ELR (cell line): Measurements from ENCODE around the gene LRP5.
A peak's percentile ranks its signal among the peaks of the same experiment; 100 is the strongest.
"Not testable (repeated sequence)": the region's sequence is repeated elsewhere in the genome, so short reads cannot be mapped to it uniquely, and the experiment has no call there.

ENCODE experiments used
- DNase-seq: peaks from one replicate; pipeline ENCODE4 v3.0.0-alpha.2; 2015; ENCODE audit warnings: low read depth

LRP5 gene

GRCh38 chr11:68469642-68470041, 157.3 kb downstream of the LRP5 start:
- no peak for DNase-seq

GRCh38 chr11:68470304-68470811, 158.0 kb downstream of the LRP5 start:
- no peak for DNase-seq

GRCh38 chr11:68471360-68472340, 159.3 kb downstream of the LRP5 start:
- peak; percentile 48 for DNase-seq

GRCh38 chr11:68472778-68473177, 160.4 kb downstream of the LRP5 start:
- no peak for DNase-seq

DNA sequence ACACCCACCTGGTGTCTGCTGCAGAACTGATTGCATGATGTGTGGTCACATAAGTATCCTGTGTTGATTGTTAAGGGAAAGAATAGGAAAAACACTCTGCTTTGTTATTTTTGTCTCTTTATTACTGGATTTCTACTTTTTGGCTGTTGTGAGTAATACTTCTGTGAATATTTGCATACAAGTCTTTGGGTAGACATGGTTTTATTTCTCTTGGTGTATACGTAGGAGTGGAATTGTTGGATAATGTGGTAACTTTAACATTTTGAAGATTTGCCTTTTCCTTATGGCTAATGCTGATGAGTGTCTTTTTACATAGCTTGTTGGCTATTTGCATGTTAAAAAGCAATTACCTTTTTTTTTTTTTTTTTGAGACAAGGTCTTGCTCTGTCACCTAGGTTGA, 161.3 kb downstream of the LRP5 start:
- DNase-seq: no peak

DNA sequence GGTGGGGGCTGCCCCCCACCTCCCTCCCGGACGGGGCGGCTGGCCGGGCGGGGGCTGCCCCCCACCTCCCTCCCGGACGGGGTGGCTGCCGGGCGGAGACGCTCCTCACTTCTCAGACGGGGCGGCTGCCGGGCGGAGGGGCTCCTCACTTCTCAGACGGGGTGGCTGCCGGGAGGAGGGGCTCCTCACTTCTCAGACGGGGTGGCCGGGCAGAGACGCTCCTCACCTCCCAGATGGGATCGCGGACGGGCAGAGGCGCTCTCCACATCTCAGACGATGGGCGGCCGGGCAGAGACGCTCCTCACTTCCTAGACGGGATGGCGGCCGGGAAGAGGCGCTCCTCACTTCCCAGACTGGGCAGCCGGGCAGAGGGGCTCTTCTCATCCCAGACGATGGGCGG, 163.2 kb downstream of the LRP5 start:
- not testable (repeated sequence) for DNase-seq

DNA sequence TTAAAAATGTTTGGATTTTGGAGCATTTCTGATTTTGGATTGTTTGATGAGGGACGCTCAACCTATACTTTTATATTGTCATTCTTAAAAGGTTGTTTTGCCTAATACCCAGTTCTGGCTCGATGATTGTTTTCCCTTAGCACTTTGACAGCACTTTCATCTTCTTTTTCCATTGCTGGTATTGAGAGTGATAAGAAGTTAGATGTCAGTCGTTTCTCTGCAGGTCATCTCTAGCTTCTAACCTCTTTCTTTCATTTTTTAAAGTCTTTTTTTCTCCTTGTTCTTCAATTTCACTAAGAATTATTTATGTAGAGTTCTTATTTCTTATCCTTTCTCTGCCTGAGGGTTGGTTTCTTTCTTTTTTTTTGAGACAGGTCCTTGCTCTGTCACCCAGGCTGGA, 167.0 kb downstream of the LRP5 start:
- DNase-seq: no peak

DNA sequence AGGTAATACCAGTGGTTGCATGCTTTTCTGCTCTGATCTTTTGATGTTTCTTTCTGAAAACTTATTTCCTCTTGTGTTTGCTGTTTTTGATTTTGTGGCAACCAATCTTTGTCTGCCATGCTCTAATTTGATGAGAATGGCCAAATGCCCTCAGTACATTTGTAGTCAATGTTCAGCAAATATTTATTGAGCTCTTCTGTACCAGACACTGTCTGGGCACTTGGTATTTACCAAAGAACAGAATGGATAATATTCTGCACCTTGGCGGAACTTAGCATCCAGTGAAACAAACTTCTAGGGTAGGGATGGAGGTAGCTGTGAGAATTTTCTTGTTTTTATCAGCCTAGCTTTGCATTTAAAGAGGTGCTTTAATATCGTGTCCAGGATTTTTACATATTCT, 167.8 kb downstream of the LRP5 start:
- no peak for DNase-seq

DNA sequence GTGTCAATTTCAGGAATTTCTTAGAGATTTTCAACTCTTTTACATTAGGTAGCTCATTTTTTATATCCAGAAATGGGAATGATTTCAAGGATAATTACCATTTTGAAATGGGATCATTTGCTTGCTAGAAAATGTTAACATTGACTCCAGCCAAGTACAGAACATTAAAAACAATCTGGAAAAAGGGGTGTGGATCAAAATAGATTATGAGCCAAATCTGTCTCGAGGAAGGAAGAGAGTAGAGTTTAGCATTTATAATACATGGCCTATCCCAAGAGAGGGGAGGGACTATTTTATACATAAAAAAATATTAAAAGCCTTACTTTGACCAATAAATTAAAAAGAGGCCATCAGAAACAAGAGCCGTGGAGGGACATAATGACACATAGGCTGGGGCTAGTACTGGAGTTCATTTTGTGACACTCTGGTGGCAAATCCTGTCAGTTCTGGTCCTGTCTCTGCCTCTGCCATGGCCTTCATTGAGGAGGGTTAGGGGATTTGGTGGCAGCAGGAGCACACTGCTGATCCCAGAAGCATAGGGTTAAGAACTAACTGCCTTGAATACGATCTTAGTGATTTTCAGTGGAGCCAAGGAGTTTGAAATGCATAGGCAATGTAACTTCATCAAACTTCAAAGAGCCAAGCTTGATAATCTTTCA, 168.6 kb downstream of the LRP5 start:
- no peak for DNase-seq

DNA sequence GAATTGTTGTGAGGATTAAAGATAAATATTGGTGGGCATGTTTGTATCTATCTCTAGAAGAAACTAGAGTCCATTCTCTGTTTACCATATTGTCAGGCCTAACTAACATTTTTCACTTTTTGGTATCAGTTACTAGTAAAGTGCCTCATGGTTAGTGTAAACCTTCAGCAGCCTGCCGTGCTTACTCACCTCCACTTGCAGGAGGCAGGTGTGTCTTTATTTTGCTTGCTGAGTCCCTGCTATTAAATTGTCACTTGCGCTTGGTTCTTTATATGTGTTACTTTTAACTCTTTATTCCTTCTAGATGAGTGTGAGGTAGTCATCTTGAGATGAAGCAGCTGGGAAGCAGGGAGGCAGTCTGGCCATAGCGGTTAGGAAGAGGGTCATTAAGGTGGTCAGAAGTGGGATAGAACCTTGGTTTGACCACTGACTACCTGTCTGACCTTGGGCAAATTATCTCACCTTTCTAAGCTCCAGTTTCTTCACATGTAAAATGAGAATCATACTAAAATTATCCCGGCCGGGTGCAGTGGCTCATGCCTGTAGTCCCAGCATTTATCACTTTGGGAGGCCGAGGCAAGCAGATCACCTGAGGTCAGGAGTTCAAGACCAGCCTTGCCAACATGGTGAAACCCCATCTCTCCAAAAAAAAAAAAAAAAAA, 169.3 kb downstream of the LRP5 start:
- DNase-seq: no peak

GRCh38 chr11:68488623-68489022, 176.2 kb downstream of the LRP5 start:
- DNase-seq: no peak

GRCh38 chr11:68495220-68495729, 182.9 kb downstream of the LRP5 start:
- DNase-seq: no peak

DNA sequence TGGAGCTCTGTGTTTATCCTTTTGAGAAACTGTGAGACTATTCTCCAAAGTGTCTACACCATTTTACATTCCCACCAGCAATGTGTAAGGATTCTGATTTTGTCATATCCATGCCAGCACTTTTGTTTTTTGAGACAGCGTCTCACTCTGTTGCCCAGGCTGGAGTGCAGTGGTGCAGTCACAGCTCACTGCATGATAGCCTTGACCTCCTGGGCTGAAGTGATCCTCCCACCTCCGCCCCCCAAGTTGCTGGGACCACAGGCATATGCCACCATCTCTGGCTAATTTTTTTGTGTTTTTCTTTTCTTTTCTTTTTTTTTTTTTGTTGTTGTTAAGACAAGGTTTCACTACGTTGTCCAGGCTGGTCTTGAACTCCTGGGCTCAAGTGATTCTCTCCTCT, 183.5 kb downstream of the LRP5 start:
- DNase-seq: no peak

DNA sequence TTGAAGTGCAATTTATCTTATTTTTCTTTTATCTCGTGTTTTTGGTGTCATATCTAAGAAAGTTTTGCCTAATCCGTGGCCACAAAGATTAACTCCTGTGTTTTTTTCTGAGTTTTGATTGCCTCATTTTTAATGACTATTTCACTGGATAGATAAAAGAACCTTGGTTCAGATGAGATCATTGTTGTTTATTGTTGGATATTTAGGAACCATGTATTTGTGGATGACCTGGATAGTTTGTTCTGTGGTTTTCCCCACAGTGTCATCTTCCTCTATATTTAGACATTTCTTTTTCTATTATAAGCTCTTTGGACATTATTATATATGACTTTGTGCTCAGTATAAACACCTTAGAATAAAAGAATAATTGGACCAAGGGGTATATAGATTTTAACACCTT, 185.4 kb downstream of the LRP5 start:
- no peak for DNase-seq

DNA sequence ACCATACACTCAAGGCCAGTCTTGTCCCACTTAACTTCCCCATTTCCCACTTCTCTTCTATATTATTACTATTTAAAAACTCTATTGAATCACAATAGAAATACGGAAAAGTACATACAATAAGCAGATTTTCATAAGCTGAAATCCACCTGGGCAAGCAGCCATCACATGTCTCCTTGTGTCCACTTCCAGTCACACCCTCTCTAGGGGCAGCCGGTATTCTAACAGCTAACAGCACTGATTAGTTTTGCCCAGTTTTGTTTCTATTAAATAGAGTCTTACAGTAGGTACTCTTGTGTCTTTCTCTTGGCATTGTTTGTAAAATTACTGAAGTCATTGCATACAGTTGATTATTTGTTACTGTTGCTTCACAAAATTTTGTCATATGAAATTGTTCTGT, 185.9 kb downstream of the LRP5 start:
- DNase-seq: no peak
